ENCODE data around the gene MORN3.
"Not testable (repeated sequence)": the region's sequence is repeated elsewhere in the genome, so short reads cannot be mapped to it uniquely, and the experiment has no call there.

MORN3 gene

DNA sequence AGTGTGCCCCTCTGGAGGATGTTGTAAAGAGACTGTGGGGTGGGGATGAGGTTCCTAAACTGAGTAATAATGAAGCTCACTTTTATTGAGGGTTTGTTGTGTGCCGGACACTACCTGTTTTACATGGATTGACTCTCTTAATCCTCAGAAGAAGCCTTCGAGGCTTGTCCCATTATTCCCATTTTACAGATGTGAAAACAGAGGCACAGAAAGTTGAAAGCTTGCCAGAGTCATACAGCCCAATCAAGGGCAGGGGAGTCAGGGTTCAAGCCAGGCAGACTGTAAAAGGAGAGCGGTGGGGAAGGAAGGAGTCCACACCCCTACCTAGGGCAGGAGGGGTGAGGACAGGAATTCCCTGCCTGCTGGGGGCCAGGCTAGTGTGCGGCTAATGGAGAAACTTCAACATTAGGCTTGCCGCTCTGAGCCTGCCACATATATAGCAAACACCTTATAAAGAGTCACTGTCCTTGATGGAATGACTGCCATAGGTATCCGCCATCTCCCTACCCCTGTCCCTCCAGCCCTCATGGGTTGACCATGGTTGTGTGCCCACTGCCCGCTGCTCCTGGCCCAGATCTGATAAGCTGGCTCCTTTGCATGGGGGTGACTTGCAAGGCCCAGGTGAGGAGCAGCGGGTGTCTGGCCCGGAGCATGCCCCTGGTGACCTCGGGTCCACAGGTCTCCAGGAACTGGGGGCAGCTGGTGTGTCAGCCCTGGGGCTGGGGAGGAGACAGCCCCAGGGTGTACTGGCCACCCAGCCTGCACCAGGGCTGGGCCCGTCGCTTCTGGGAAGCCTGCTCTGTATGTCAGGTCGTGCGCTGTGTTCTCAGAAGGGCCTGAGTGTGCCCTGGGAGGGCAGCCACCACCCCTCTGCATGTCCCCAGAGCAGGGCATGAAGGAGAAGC lies 30.9 kb downstream of the MORN3 start:
- no peak for DNase-seq (ENCODE audit: low read depth)

DNA sequence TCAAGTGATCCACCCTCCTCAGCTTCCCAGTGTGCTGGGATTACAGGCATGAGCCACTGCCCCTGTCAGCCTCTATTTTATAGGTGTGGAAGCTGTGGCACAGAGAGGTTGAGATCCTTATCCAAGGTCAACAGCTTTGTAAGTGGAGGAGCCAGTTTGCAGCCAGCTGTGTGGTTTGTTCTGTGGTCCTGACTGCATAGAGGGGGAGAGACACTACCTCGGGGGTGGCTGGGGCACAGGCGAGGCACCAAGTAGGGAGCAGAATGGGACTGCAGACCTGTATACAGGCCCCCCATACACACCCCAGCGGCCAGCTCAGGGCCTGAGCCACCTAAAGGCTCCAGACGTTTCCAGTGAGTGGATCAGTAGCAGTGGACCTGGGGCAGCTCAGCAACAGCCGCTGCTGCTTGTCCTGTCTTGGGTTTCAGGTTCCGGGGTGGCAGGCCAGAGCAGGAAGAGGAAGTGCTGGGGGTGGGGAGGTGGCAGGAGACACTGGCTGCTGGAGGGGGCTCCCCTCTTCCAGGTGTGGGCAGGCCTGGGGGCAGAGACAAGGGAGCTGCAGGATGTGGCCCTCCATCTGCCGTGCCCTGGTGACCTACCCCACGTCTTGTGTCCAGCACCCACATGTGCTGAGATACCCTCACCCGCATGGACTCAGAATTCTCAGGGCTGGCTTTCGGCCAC lies 32.1 kb downstream of the MORN3 start:
- DNase-seq (ENCODE audit: low read depth), result peak; percentile 35

DNA sequence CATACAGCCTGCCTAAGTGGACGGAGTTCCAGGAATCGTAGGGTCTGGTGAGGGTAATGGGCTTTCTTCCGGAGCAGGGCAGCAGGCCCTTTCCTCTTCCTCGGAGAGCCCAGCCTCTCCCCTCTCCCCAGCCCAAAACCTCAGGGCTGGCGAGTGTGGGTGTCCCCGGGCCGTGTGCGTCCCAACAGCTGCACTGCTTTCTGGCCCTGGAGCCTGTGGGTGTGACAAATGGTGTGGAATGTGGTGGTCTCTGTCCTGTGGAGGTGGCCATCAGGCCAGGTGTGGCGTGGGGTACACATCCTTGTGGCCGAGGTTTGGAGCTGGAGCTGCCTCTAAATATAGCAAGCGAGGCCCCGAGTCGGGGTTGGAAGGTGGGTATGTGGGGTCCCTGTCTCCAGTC lies 34.6 kb downstream of the MORN3 start:
- no peak for DNase-seq (ENCODE audit: low read depth)

DNA sequence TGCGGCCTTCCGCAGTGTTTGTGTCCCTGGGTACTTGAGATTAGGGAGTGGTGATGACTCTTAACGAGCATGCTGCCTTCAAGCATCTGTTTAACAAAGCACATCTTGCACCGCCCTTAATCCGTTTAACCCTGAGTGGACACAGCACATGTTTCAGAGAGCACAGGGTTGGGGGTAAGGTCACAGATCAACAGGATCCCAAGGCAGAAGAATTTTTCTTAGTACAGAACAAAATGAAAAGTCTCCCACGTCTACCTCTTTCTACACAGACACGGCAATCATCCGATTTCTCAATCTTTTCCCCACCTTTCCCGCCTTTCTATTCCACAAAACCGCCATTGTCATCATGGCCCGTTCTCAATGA lies 35.6 kb downstream of the MORN3 start:
- DNase-seq (ENCODE audit: low read depth), result not testable (repeated sequence)

DNA sequence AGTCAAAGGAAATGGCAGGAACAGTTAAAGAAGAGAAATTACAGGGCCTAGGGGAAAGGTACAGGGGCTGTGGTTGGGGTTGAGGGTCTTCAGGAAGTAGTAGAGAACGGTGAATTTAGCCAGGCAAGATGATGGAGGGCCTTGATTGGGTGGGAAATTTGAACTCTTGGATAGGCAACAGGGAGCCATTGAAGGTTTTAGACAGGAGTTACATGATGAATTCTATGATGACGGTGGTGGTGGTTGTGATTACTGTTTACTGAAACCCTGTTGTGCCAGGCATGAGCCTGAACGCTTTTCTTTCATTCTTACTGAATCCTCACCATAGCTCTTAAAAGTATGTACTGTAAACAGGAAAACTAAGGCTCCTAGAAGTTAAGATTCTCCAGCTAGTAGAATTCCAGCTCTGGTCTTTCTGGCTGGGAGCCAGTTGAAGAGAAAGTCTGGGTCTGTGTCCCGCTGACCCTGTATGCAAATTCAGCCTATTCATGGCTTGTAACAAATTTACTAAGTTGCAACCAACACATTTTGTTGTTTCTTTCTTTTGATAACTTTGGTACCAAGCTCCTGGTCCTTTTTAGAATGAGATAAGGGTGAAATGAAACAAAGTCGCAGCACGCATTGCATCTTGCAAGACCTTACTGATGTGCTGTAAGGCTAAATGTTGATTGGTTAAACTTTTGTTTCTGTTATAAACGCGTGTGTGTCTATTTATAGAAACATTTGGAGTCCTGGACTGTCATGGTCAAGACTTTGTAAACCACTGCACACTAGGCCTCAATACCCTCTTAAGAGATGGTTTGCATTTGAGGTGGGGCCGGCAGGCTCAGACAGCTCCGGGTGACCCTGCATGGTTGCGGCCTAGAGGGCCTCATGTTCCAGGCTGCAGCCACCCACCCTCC lies 37.1 kb downstream of the MORN3 start:
- no peak for DNase-seq (ENCODE audit: low read depth)

DNA sequence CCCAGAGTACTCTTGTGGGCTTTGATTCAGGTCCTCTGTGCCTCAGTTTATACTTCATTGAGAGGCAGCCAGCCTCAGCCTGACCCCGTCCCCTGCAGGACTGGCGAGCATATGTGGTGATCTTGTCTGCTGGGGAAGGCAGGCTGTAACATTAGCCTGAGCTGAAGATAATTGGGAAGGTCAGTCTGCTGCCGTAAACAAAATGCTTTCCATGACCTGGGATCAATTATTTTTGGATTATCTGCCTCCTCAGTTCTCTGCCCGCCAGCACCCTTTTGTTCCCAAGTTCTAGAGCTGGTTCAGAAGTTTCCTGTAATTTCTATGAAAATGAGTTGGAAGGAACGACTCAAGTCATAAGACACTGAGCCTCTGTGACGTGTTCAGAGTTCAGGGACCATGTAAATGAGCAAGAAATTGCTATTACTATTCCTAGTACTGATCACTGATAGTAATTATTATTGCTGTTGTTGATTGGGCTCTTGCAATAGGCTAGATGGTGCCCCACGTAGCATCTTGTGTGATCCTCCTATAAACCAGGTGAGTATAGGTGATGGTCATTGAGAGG lies 38.6 kb downstream of the MORN3 start:
- no peak for DNase-seq (ENCODE audit: low read depth)

DNA sequence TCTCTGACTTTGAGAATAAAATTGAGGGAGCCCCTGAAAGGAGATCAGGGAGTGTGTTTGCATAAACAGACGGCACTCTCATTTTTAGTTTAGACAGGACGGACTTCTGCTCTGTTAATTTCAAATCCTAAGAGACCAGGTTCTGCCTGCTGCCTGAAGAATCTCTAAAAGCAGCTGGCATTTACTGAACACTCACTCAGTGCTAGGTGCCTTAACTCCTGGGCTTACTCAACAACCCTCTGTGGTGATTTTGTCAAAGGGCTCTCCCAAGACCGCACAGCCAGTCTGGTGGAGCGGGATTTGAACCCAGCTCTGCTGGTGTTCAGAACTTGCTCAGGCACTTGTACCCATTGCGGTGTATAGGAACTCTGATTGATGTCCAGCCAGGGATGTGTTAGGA lies 40.9 kb downstream of the MORN3 start:
- DNase-seq (ENCODE audit: low read depth), result no peak

DNA sequence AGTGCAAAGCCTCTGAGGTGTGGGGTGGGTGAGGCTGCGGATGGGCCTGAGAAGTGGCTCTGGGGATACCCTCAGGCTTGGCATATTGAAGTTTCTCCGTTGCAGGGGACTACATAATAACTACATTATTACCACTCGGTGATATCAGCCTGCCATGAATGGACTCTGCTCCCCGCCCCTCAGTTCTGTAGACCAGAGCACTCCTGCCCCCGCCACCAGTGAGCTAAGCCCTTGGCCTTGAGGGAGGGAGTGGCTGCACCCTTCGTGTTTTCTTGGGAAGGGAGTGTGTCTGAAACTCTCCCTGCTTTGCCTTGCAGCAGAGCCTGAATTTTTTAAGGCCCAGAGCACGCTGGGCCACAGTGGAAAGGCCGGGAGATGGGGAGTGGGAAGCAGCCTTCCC lies 41.4 kb downstream of the MORN3 start:
- no peak for DNase-seq (ENCODE audit: low read depth)

DNA sequence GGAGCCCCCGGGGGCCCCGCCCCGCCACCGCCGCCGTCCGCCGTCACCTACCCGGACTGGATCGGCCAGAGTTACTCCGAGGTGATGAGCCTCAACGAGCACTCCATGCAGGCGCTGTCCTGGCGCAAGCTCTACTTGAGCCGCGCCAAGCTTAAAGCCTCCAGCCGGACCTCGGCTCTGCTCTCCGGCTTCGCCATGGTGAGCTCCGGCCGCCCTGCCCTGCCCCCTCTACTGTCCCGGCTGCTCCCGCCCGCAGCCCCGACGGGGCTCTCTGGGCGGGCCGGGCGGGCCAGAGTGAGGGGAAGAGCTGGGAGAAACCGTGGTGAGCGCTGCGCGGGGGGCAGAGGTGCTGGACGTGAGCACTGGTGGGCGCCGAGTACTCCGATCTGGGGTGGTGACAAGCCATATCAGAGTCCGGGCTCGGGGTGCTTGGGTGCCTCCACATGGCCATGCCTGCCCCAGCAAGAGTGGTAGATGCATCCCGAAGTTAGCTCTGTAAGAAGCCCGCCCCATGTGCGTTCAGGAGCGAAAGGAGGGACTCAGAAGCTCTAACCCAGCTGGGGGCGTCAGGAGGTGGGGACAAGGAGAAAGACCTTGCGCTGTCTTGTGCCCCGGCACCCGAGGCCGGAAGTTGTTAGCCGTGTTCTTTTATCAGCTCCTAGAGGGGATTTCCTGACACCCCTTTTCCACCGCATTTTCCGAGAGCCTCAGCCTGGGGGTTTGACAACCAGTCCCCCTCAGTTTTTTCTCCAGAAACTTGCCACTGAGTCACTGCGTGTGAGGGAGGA lies 42.4 kb downstream of the MORN3 start:
- DNase-seq (ENCODE audit: low read depth), result peak; percentile 83

DNA sequence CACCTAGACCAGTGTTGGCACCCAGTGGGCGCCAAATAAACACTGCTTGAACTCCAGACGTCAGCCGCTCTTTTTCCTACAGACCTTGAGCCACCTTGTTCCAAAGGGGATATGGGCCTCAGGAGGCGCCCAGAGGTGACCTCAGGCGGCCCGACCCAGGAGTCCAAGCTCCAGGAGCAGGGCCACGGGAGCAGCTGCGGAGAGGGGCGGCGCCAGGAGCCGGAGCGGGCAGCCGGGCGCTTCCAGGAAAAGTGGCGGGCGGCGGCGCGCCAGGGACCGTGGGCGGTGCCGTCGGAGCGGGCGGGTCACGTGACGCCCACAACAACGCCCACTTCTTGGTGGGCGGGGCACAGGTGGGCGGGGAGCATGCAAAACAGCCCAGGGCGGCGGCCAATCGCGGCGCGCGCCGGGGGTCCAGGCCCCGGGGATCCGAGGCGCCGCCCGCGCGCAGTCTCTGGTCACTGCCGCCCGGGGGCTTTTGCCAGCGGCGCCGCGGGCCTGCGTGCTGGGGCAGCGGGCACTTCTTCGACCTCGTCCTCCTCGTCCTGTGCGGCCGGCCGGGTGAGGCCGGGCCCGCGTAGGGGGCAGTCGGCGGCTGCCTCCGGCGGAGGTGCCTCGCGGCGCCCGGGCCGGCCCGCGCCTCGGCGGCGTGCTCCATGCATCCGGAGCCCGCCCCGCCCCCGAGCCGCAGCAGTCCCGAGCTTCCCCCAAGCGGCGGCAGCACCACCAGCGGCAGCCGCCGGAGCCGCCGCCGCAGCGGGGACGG lies 43.2 kb downstream of the MORN3 start, which contains the start of gene ORAI1:
Gene ORAI1 (plus strand): TSS at position 444 of the 766 bp plus-strand sequence.
- DNase-seq (ENCODE audit: low read depth), result peak; percentile 92

DNA sequence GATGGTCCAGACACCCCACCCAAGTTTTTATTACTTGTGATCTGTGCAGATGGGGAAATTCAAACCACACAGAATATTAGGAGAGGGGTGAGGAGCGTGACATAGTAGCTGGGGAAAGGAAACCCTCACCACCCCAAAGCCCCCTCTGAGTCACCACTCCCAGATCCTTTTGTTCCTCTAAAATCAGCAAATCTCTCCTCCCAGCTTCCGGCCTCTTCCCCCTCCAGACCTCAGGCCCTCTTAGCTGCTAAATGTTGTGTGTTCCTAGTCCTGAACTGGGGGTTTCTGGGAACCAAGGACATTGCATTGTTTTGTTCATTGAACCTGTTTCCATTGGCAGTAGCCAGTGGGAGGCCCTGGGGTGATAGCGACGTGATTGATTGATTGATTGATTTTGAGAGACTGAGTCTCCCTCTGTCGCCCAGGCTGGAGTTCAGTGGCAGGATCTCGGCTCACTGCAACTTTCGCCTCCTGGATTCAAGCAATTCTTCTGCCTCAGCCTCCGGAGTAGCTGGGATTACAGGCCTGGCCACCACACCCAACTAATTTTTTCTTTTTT lies 49.0 kb downstream of the MORN3 start:
- no peak for DNase-seq (ENCODE audit: low read depth)

DNA sequence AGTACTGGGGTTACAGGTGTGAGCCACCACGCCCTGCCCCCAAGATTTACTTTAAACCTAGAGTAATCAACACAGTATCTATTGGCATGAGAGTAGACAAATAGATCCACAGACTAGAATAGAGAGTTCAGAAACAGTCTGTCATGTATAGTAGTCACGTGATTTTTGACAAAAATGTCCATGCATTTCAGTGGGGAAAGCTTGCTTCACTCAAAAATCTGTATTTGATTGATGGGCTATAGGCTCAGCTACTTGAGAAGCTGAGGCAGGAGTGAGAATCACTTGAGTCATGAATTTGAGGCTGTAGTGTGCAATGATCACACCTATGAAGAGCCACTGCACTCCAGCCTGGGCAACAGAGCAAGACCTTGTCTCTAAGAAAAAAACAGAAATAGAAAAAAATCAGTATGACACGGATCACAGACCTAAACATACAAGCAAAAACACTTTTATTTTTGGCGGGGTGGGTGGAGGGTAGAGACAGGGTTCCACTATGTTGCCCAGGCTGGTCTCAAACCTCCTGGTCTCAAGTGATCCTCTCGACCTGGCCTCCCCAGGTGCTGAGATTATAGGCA lies 50.7 kb downstream of the MORN3 start:
- DNase-seq (ENCODE audit: low read depth), result no peak

DNA sequence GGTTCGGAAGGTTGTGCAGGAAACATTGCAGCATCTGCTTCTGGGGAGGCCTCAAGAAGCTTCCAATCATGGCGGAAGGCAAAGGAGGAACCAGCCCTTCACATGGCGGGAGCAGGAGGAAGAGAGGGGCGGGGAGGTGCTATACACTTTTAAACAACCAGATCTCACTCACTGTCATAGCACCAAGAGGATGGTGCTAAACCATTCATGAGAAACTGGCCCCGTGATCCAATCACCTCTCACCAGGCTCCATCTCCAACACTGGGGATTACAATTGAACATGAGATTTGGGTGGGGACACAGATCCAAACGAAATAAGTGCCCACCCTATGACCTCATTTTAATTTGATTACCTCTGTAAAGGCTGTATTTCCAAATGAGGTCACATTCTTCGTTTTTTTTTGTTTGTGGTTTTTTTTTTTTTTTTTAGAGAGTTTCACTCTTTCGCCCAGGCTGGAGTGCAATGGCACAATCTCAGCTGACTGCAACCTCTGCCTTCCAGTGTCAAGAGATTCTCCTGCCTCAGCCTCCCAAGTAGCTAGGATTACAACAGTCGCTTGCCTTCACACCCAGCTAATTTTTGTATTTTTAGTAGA lies 54.5 kb downstream of the MORN3 start:
- no peak for DNase-seq (ENCODE audit: low read depth)

DNA sequence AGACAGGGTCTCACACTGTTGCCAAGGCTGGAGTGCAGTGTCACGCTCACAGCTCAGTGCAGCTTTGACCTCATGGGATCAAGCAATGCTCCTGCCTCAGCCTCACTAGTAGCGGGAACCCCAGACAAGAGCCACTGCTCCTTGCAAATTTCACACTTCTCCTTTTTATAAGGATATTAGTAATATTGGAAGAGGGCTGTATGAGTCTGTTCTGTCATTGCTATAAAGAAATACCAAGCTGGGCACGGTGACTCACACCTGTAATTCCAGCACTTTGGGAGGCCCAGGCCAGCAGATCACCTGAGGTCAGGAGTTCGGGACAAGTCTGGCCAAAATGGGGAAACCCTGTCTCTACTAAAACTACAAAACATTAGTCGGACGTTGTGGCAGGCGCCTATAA lies 56.0 kb downstream of the MORN3 start:
- no peak for DNase-seq (ENCODE audit: low read depth)

DNA sequence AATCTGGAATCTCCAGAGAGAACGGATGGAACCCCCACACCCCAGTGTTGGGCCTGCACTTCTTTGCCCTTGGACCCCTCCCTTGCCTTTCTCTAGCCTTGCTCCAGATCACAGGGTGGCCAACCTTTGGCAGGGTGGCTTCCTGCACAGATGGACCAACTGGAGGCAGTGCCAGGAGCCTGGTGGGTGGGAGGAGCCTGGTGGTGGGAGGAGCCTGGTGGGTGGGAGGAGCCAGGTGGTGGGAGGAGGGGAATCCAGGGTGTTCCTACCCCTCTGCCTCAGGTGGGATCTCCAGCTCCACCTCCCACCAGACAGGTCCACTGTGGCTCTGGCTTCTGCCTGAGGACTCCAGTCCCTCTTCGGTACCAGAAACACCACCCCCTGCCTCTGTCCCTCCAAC lies 58.1 kb downstream of the MORN3 start:
- DNase-seq (ENCODE audit: low read depth), result no peak

DNA sequence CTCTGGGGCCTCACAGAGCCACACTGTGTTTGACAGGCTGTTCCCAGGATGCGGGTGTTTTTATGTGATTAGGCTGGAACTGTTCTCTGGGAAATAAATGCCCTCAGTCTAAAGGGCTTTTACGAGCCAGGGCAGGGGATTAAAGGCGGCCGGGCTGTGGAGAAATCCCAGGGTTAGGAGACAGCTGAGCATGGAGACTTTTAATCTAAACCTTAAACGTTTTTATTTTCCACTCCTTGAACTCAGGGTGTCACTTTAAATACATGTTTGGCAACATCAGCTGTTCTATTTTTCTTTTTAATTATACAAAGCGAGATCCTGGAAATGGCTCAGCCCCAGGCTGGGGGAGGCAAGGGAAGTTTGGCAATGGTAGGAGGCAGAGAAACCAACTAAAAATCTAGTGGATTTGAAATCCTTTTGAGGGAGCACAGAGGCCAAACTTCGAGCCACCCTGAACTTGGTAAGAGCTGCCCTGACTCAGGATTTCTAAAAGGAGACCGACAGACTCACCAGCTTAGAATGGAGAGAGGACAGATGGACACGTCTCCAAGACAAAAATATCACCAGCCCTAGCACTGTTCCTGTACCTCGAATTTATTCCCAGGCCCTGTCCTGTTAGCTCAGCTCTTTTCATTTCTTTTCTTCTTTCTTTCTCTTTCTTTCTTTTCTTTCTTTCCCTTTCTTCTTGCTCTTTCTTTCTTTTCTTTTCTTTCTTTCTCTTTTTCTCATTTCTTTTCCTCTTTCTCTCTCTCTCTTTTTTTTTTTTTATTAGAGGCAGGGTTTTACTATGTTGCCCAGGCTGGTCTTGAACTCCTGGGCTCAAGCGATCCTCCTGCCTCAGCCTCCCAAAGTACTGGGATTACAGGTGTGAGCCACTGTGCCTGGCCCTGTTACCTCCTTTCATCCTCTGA lies 59.0 kb downstream of the MORN3 start:
- no peak for DNase-seq (ENCODE audit: low read depth)

DNA sequence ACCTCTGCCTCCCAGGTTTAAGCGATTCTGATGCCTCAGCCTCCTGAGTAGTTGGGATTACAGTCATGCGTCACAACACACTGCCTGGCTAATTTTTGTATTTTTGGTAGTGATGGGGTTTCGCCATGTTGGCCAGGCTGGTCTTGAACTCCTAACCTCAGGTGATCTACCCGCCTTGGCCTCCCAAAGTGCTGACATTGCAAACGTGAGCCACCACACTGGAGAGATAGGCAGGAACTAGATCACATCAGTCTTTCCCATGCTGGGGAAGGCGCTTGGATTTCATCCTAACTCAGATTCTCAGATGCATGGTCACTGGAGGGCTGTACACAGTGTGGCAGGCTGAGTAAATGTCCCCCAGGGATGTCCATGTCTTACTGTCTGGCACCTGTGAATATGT lies 61.2 kb downstream of the MORN3 start:
- no peak for DNase-seq (ENCODE audit: low read depth)

DNA sequence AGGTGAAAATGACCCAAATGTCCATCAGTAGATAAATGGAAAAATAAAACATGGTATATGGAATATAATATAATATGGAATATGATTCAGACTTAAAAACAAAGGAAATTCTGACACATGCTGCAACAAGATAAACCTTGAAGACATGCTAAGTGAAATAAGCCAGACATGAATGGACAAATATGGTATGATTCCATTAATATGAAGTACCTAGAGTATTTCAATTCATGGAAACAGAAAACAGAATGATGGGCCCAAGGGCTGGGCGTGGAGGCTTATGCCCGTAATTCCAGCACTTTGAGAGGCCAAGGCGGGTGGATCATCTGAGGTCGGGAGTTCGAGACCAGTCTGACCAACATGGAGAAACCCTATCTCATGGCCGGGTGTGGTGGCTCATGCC lies 65.9 kb downstream of the MORN3 start:
- DNase-seq (ENCODE audit: low read depth), result no peak
